Epithelial cell of prostate (primary cell): ENCODE data around the gene AHI1.
A peak's percentile ranks its signal among the peaks of the same experiment; 100 is the strongest.

Source experiments
- DNase-seq: peaks from one replicate; pipeline ENCODE4 v3.0.0-alpha.2; 2011; ENCODE audit warnings: low read depth, low spot score
- H3K27ac ChIP-seq: fragments of 450-650 bp; 2 replicates; pipeline ENCODE4 v1.5.1; 2017; ENCODE audit warnings: mild to moderate bottlenecking

The AHI1 gene

GRCh38 chr6:135274561-135275293 lies 222.8 kb downstream of the AHI1 start:
- DNase-seq: no peak
- no peak overlapping the region for H3K27ac ChIP-seq

GRCh38 chr6:135271626-135272025 lies 225.9 kb downstream of the AHI1 start:
- H3K27ac ChIP-seq: peak overlapping the region; percentile 83
- DNase-seq: no peak

- H3K27ac ChIP-seq: peak overlapping the region; percentile 83
- DNase-seq: peak; percentile 75
These were observed 226.6 kb downstream of the AHI1 start for GRCh38 chr6:135270676-135271536.

GRCh38 chr6:135269481-135269891 lies 228.1 kb downstream of the AHI1 start:
- DNase-seq: no peak
- no peak overlapping the region for H3K27ac ChIP-seq

GRCh38 chr6:135268740-135269139 lies 228.8 kb downstream of the AHI1 start:
- DNase-seq: no peak
- H3K27ac ChIP-seq: no peak overlapping the region

- no peak overlapping the region for H3K27ac ChIP-seq
- DNase-seq: no peak
These were observed 229.3 kb downstream of the AHI1 start for GRCh38 chr6:135268263-135268662.

GRCh38 chr6:135267085-135267484 lies 230.5 kb downstream of the AHI1 start:
- DNase-seq: no peak
- no peak overlapping the region for H3K27ac ChIP-seq

GRCh38 chr6:135266675-135267074 lies 230.9 kb downstream of the AHI1 start:
- no peak for DNase-seq
- H3K27ac ChIP-seq: no peak overlapping the region

GRCh38 chr6:135265278-135265677 lies 232.3 kb downstream of the AHI1 start:
- H3K27ac ChIP-seq: no peak overlapping the region
- DNase-seq: no peak

GRCh38 chr6:135261872-135262725 lies 235.4 kb downstream of the AHI1 start:
- no peak for DNase-seq
- H3K27ac ChIP-seq: no peak overlapping the region

- H3K27ac ChIP-seq: no peak overlapping the region
- DNase-seq: no peak
These were observed 236.9 kb downstream of the AHI1 start for GRCh38 chr6:135260612-135261011.

- H3K27ac ChIP-seq: no peak overlapping the region
- no peak for DNase-seq
These were observed 238.6 kb downstream of the AHI1 start for GRCh38 chr6:135258970-135259369.

- DNase-seq: no peak
- H3K27ac ChIP-seq: no peak overlapping the region
These were observed 239.7 kb downstream of the AHI1 start for GRCh38 chr6:135257631-135258405.

GRCh38 chr6:135256866-135257265 lies 240.7 kb downstream of the AHI1 start:
- no peak overlapping the region for H3K27ac ChIP-seq
- no peak for DNase-seq

- no peak for DNase-seq
- H3K27ac ChIP-seq: no peak overlapping the region
These were observed 243.1 kb downstream of the AHI1 start for GRCh38 chr6:135254471-135254870.

- no peak for DNase-seq
- no peak overlapping the region for H3K27ac ChIP-seq
These were observed 245.8 kb downstream of the AHI1 start for GRCh38 chr6:135251498-135252441.

GRCh38 chr6:135250751-135251497 lies 246.6 kb downstream of the AHI1 start:
- H3K27ac ChIP-seq: no peak overlapping the region
- no peak for DNase-seq

GRCh38 chr6:135250234-135250633 lies 247.3 kb downstream of the AHI1 start:
- no peak overlapping the region for H3K27ac ChIP-seq
- DNase-seq: no peak
